Esophagus muscularis mucosa (tissue), 3 donors: Measurements from ENCODE around the gene NBEA.

Experiments
- CTCF ChIP-seq, 3 experiments: fragments of 200-600 bp in 2 of 3; fragments of 450-650 bp in 1 of 3; sonication (generic) in 2 of 3; IDR thresholded peaks; one replicate each; pipeline ENCODE4 v1.5.1; 2017 to 2019; ENCODE audit warnings: antibody characterized with exemption in 3 of 3, mild to moderate bottlenecking in 2 of 3, moderate library complexity in 1 of 3
- POLR2AphosphoS5 ChIP-seq, 2 donors: sonication (generic); formaldehyde crosslinking; IDR thresholded peaks; one replicate each; pipeline ENCODE4 v1.6.1; 2017; ENCODE audit warnings: antibody characterized with exemption in 2 of 2

DNA sequence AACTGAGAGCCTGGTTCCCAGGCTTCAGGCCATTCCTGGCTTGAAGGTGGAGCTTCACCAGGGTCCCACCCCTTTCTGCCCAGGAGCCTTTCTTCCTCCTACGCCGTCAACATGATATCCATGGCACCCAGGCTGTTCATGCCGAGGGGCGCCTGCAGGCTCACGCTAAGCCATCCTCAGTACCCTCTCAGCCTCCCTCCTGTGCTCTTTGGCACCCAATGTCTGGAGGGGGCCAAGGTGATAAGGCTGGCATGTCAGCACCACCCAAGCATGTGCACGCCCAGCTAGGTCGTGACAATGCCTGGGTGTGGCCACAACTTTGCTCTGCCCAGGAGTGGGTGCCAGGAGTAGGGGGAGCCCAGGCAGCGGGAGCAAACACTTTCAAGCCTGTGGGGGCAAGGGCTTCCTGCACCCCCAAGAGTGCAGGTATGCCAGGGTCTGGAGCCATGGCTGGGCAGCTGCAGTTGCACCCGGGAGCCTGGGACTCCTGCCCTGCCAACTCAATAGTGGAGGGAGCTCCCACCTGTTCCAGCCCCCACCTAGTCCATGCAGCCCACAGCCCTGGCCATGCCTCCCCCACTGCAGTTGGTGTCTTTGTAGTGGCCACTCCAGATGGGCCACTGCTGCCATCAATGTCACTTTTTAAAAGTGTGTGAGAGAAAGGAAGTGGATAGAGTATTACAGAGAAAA lies 314.5 kb downstream of the NBEA start:
- TF ChIP-seq CTCF (IDR thresholded peaks at IDR 0.05): no peak
- no peak for TF ChIP-seq POLR2AphosphoS5 (IDR thresholded peaks at IDR 0.05)
